GM23248 (cell line): Measurements from ENCODE around the gene EEF2K.

Source experiments
- EZH2 ChIP-seq: fragments of 200-600 bp; sonication (generic); IDR thresholded peaks from 2 replicates; pipeline ENCODE4 v1.6.1; 2018; ENCODE audit warnings: antibody characterized with exemption, mild to moderate bottlenecking; ENCODE audit not compliant: insufficient read depth, poor library complexity, severe bottlenecking
- EZH2phosphoT487 ChIP-seq: fragments of 200-600 bp; sonication (generic); IDR thresholded peaks from 2 replicates; pipeline ENCODE4 v1.6.1; 2018; ENCODE audit warnings: antibody characterized with exemption, moderate library complexity, mild to moderate bottlenecking, low read depth; ENCODE audit not compliant: insufficient read depth

- TF ChIP-seq EZH2 (no peak), EZH2phosphoT487 (no peak)
Measured at GRCh38 chr16:22314661-22315626, 108.9 kb downstream of the EEF2K start.
